ENCODE measurements around the gene SCIN.
"Not testable (repeated sequence)": the region's sequence is repeated elsewhere in the genome, so short reads cannot be mapped to it uniquely, and the experiment has no call there.

SCIN gene

GRCh38 chr7:12670743-12671520, 100.4 kb downstream of the SCIN start:
- H3K4me3 ChIP-seq (ENCODE audit: low read length), result no peak overlapping the region
- no peak for DNase-seq (ENCODE audit: low read depth, low spot score)

GRCh38 chr7:12673436-12673835, 102.9 kb downstream of the SCIN start:
- H3K4me3 ChIP-seq (ENCODE audit: low read length); DNase-seq (ENCODE audit: low read depth, low spot score): not testable (repeated sequence)

- DNase-seq (ENCODE audit: low read depth, low spot score), result no peak
- no peak overlapping the region for H3K4me3 ChIP-seq (ENCODE audit: low read length)
Measured at GRCh38 chr7:12674053-12674452, 103.5 kb downstream of the SCIN start.

GRCh38 chr7:12674861-12675260, 104.3 kb downstream of the SCIN start:
- peak; percentile 64 for DNase-seq (ENCODE audit: low read depth, low spot score)
- no peak overlapping the region for H3K4me3 ChIP-seq (ENCODE audit: low read length)

GRCh38 chr7:12683678-12684585, 113.4 kb downstream of the SCIN start:
- no peak for DNase-seq (ENCODE audit: low read depth, low spot score)

GRCh38 chr7:12684733-12685132, 114.2 kb downstream of the SCIN start:
- H3K4me3 ChIP-seq (ENCODE audit: low read length), result no peak overlapping the region
- no peak for DNase-seq (ENCODE audit: low read depth, low spot score)

More at GRCh38 chr7:12683678-12684585, 113.4 kb downstream of the SCIN start:
- H3K4me3 ChIP-seq (ENCODE audit: low read length), result no peak overlapping the region

- DNase-seq (ENCODE audit: low read depth, low spot score), result peak; percentile 17
- no peak overlapping the region for H3K4me3 ChIP-seq (ENCODE audit: low read length)
Measured at GRCh38 chr7:12685550-12685949, 115.0 kb downstream of the SCIN start.

GRCh38 chr7:12686234-12686890, 115.8 kb downstream of the SCIN start:
- peak overlapping the region; percentile 66 for H3K4me3 ChIP-seq (ENCODE audit: low read length)
- peak; percentile 84 for DNase-seq (ENCODE audit: low read depth, low spot score)

GRCh38 chr7:12686891-12687717, 116.6 kb downstream of the SCIN start, which contains the start of gene ARL4A:
Gene ARL4A (plus strand): TSS chr7:12687633. CDS start chr7:12688255, 622 bp downstream.
- H3K4me3 ChIP-seq (ENCODE audit: low read length), result peak within 1 kb of the TSS; percentile 66
- DNase-seq (ENCODE audit: low read depth, low spot score), result peak; percentile 89

GRCh38 chr7:12687718-12688171, 117.2 kb downstream of the SCIN start:
- peak overlapping the region; percentile 66 for H3K4me3 ChIP-seq (ENCODE audit: low read length)
- no peak for DNase-seq (ENCODE audit: low read depth, low spot score)

- H3K4me3 ChIP-seq (ENCODE audit: low read length); DNase-seq (ENCODE audit: low read depth, low spot score): not testable (repeated sequence)
Measured at GRCh38 chr7:12688485-12689170, 118.1 kb downstream of the SCIN start.

- H3K4me3 ChIP-seq (ENCODE audit: low read length), result no peak overlapping the region
- DNase-seq (ENCODE audit: low read depth, low spot score), result no peak
Measured at GRCh38 chr7:12689451-12689850, 118.9 kb downstream of the SCIN start.

- H3K4me3 ChIP-seq (ENCODE audit: low read length), result no peak overlapping the region
- no peak for DNase-seq (ENCODE audit: low read depth, low spot score)
Measured at GRCh38 chr7:12690041-12690878, 119.7 kb downstream of the SCIN start.

- H3K4me3 ChIP-seq (ENCODE audit: low read length); DNase-seq (ENCODE audit: low read depth, low spot score): not testable (repeated sequence)
Measured at GRCh38 chr7:12691388-12691787, 120.9 kb downstream of the SCIN start.

- no peak overlapping the region for H3K4me3 ChIP-seq (ENCODE audit: low read length)
- no peak for DNase-seq (ENCODE audit: low read depth, low spot score)
Measured at GRCh38 chr7:12692035-12692434, 121.5 kb downstream of the SCIN start.

GRCh38 chr7:12692479-12693259, 122.1 kb downstream of the SCIN start:
- peak; percentile 14 for DNase-seq (ENCODE audit: low read depth, low spot score)
- H3K4me3 ChIP-seq (ENCODE audit: low read length), result no peak overlapping the region
